ENCODE data around the gene KRT85. TPM values are rescaled to one million over a fixed set of nuclear protein-coding genes. Genes with fewer than 3 reads are reported as not detected.

KRT85 gene
- total and polyA plus RNA-seq, 2 donors (not counting 3 experiments of a cell fraction or from before 2014, with no cell fraction given) = not detected

DNA sequence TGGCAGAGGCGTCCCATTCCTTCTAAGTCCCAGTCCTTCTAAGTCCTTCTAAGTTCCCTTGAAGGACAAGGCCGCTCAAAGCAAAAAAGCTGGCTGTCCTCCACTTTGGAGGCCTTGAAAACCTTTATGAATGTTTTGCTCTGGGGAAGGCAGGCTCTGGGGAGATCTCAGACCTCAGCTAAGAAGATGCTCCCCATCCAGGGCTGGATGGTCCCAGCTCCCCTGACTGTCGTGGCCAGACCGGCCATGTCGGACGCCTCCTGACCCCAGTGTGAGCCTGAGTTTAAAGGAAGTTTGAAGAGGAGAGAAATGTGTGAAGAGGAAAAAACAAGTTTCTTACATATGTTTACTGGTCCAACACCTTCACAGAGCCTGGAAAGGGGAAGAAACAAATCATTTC lies 12.3 kb upstream of the KRT85 start:
- ChIA-PET CTCF (interaction anchor here (1.0 to 2.8 kb wide), 15 partner anchors 8 to 601 kb away, joined by 3 to 28 read pairs (median 6); no protein-coding TSS in a partner anchor), POLR2A (no interaction called here)
- no peak overlapping the region for H3K4me3 ChIP-seq (replicated peaks in 1 of 3; ENCODE audit: insufficient read depth in 1 of 3, low read depth in 1 of 3, low read length in 3 of 3)
- no peak for FAIRE-seq
- H2AFZ ChIP-seq (ENCODE audit: low read depth, low read length) = no peak overlapping the region
- no peaks in the 10 kb centered on the region for H3K9me1 ChIP-seq (replicated peaks; ENCODE audit: control insufficient read depth, extremely low read depth, insufficient read depth, low read length)
- no peak for DNase-seq (ENCODE audit: low read depth, low spot score)
- no TSS peak for BruUV-seq (replicated peaks)
- TF ChIP-seq, protein P1, sequence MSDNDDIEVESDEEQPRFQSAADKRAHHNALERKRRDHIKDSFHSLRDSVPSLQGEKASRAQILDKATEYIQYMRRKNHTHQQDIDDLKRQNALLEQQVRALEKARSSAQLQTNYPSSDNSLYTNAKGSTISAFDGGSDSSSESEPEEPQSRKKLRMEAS (IDR thresholded peaks at IDR 0.05; ENCODE audit: insufficient read depth, insufficient read length) = no peak
- TF ChIP-seq, protein P2, sequence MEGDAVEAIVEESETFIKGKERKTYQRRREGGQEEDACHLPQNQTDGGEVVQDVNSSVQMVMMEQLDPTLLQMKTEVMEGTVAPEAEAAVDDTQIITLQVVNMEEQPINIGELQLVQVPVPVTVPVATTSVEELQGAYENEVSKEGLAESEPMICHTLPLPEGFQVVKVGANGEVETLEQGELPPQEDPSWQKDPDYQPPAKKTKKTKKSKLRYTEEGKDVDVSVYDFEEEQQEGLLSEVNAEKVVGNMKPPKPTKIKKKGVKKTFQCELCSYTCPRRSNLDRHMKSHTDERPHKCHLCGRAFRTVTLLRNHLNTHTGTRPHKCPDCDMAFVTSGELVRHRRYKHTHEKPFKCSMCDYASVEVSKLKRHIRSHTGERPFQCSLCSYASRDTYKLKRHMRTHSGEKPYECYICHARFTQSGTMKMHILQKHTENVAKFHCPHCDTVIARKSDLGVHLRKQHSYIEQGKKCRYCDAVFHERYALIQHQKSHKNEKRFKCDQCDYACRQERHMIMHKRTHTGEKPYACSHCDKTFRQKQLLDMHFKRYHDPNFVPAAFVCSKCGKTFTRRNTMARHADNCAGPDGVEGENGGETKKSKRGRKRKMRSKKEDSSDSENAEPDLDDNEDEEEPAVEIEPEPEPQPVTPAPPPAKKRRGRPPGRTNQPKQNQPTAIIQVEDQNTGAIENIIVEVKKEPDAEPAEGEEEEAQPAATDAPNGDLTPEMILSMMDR (IDR thresholded peaks at IDR 0.05; ENCODE audit: extremely low read depth in 1 of 2, insufficient read depth in 1 of 2, low read depth in 1 of 2, low read length in 2 of 2) = no peak
- no peak for TF ChIP-seq EZH2 (IDR thresholded peaks at IDR 0.05; ENCODE audit: borderline replicate concordance, low read depth, low read length, severe bottlenecking)
- no peak for TF ChIP-seq POLR2A (IDR thresholded peaks at IDR 0.05; ENCODE audit: low read depth, low read length)
- no peaks in the 10 kb centered on the region for H3K79me2 ChIP-seq (ENCODE audit: control insufficient read depth, insufficient read depth, low read length)
- dilution Hi-C loops (cut with MboI; ENCODE audit: extremely low pct_ligation_motif_present, low sequenced_read_pairs) = no loop called here
- H4K20me1 ChIP-seq (replicated peaks; ENCODE audit: control insufficient read depth, extremely low read depth, insufficient read depth, low read length) = no peaks in the 10 kb centered on the region
- peaks cover 2 to 14% of the 10 kb centered on the region in 2 experiments for H3K27me3 ChIP-seq (ENCODE audit: control insufficient read depth in 2 of 2, insufficient read depth in 2 of 2, low read length in 2 of 2)
- no peak overlapping the region for H3K9ac ChIP-seq (replicated peaks; ENCODE audit: extremely low read depth, insufficient read depth, low read length)
- no peaks in the 10 kb centered on the region for H3K36me3 ChIP-seq (ENCODE audit: control insufficient read depth in 2 of 2, extremely low read depth in 1 of 2, insufficient read depth in 2 of 2, low read length in 2 of 2)
- H3K4me2 ChIP-seq (ENCODE audit: insufficient read depth, low read length) = no peak overlapping the region
- intact Hi-C loops (cut with micrococcal nuclease) = no loop called here
- no peaks in the 10 kb centered on the region for H3K9me3 ChIP-seq (replicated peaks; ENCODE audit: control insufficient read depth, insufficient read depth, low read length)
- no peaks in the 10 kb centered on the region for H3K4me1 ChIP-seq (ENCODE audit: control insufficient read depth, extremely low read depth, insufficient read depth, low read length)
- no peak overlapping the region for H3K27ac ChIP-seq (ENCODE audit: insufficient read depth, low read depth, low read length)

GRCh38 chr12:52378091-52378490 lies 10.8 kb upstream of the KRT85 start:
- no peaks in the 10 kb centered on the region for H3K9me3 ChIP-seq (replicated peaks; ENCODE audit: control insufficient read depth, insufficient read depth, low read length)
- peaks cover 9 to 10% of the 10 kb centered on the region in 2 experiments for H3K27me3 ChIP-seq (ENCODE audit: control insufficient read depth in 2 of 2, insufficient read depth in 2 of 2, low read length in 2 of 2)
- no peaks in the 10 kb centered on the region for H3K4me1 ChIP-seq (ENCODE audit: control insufficient read depth, extremely low read depth, insufficient read depth, low read length)
- H3K36me3 ChIP-seq (ENCODE audit: control insufficient read depth in 2 of 2, extremely low read depth in 1 of 2, insufficient read depth in 2 of 2, low read length in 2 of 2) = no peaks in the 10 kb centered on the region
- dilution Hi-C loops (cut with MboI; ENCODE audit: extremely low pct_ligation_motif_present, low sequenced_read_pairs) = no loop called here
- H3K4me3 ChIP-seq (replicated peaks in 1 of 3; ENCODE audit: insufficient read depth in 1 of 3, low read depth in 1 of 3, low read length in 3 of 3) = no peak overlapping the region
- BruUV-seq (replicated peaks) = no TSS peak
- no peak overlapping the region for H3K9ac ChIP-seq (replicated peaks; ENCODE audit: extremely low read depth, insufficient read depth, low read length)
- no peaks in the 10 kb centered on the region for H4K20me1 ChIP-seq (replicated peaks; ENCODE audit: control insufficient read depth, extremely low read depth, insufficient read depth, low read length)
- DNase-seq (ENCODE audit: low read depth, low spot score) = no peak
- H3K27ac ChIP-seq (ENCODE audit: insufficient read depth, low read depth, low read length) = no peak overlapping the region
- FAIRE-seq = no peak
- TF ChIP-seq POLR2AphosphoS5 (IDR thresholded peaks at IDR 0.05; ENCODE audit: insufficient read depth, low read depth, low read length) = no peak
- TF ChIP-seq GATA2 (IDR thresholded peaks at IDR 0.05; ENCODE audit: insufficient read depth, insufficient read length, low read depth, low read length) = no peak
- TF ChIP-seq, protein P1 (IDR thresholded peaks at IDR 0.05; ENCODE audit: insufficient read depth, insufficient read length) = no peak
- TF ChIP-seq, protein P2 (IDR thresholded peaks at IDR 0.05; ENCODE audit: extremely low read depth in 1 of 2, insufficient read depth in 1 of 2, low read depth in 1 of 2, low read length in 2 of 2) = no peak
- TF ChIP-seq POLR2A (IDR thresholded peaks at IDR 0.05; ENCODE audit: low read depth, low read length) = no peak
- TF ChIP-seq FOS (IDR thresholded peaks at IDR 0.05; ENCODE audit: borderline replicate concordance, insufficient read depth, low read length) = no peak
- TF ChIP-seq MYC (IDR thresholded peaks at IDR 0.05; ENCODE audit: low read depth, low read length) = no peak
- TF ChIP-seq EZH2 (IDR thresholded peaks at IDR 0.05; ENCODE audit: borderline replicate concordance, low read depth, low read length, severe bottlenecking) = no peak
- TF ChIP-seq JUN (IDR thresholded peaks at IDR 0.05; ENCODE audit: borderline replicate concordance, insufficient read depth, insufficient read length, low read depth) = no peak
- intact Hi-C loops (cut with micrococcal nuclease) = no loop called here
- no peaks in the 10 kb centered on the region for H3K79me2 ChIP-seq (ENCODE audit: control insufficient read depth, insufficient read depth, low read length)
- CTCF ChIA-PET = interaction anchor here (1.1 to 1.4 kb wide), 3 partner anchors 12 to 501 kb away, joined by 3 to 4 read pairs (median 4); no protein-coding TSS in a partner anchor
- H3K9me1 ChIP-seq (replicated peaks; ENCODE audit: control insufficient read depth, extremely low read depth, insufficient read depth, low read length) = no peaks in the 10 kb centered on the region
- POLR2A ChIA-PET = no interaction called here
- no peak overlapping the region for H3K4me2 ChIP-seq (ENCODE audit: insufficient read depth, low read length)
- H2AFZ ChIP-seq (ENCODE audit: low read depth, low read length) = no peak overlapping the region

Data from endothelial cell of umbilical vein (primary cell).